Measurements from ENCODE around the gene LRRC59.

LRRC59 gene

DNA sequence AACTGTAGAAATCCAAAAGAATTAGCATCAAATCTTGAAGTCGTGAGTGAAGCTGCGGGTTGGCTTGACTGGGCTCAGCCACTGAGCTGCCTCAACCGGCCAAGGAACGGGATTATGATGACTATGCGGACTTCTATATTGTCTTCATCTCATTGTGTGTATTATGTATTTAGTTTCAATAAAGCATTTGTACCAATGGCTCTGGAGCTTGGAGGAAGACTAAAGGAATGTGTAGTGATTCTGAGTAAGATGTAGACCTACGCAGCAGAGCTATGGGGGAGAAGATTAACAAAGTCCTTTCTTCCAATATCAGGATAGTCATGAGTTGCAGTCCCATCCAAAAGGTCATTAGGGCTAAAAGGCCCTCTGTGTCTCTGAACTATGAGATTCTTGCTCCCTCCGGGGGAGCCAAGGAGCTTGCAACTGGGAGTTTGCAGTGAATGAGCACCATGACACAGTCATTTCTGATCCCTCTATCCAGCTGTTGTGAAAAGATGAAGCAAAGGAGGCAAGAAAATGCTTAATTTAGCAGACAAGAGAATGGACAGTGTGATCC, 16.0 kb downstream of the LRRC59 start:
- no peak for DNase-seq

DNA sequence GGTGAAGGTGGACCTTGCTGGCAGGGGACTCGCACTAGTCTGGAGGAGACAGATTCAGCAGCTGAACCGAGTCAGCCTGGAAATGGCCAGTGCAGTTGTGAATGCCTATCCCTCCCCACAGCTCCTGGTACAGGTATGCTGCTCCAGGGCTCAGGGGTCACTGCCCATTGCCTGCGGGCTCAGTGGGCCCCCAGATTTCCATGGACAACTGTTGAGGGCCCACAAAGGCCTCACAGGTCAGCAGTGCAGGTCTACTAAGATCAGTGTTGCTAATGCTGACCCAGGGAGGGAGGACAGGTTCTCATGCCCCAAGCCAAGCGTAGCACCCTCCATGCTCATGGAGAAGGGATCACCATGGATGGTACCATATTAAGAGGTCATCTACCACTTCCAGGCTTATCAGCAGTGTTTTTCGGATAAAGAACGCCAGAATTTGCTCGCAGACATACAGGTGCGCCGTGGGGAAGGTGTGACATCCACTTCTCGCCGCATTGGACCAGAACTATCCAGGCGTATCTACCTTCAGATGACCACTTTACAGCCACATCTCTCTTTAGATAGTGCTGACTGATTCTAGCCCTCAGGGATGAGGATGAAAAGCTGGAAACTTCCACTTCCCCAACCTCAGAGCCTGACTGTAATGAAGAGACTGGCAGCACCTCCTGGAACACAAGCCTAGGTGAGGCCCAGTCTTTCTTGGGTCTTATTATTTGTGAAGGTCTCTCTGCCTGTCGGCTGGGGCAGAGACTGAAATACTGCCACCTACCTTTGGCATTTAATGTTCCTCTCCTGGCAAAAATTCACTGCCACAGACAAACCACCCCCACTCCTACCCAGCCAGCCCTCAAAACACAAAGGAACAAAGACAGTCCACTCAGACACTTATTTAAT, 16.7 kb downstream of the LRRC59 start:
- no peak for DNase-seq

DNA sequence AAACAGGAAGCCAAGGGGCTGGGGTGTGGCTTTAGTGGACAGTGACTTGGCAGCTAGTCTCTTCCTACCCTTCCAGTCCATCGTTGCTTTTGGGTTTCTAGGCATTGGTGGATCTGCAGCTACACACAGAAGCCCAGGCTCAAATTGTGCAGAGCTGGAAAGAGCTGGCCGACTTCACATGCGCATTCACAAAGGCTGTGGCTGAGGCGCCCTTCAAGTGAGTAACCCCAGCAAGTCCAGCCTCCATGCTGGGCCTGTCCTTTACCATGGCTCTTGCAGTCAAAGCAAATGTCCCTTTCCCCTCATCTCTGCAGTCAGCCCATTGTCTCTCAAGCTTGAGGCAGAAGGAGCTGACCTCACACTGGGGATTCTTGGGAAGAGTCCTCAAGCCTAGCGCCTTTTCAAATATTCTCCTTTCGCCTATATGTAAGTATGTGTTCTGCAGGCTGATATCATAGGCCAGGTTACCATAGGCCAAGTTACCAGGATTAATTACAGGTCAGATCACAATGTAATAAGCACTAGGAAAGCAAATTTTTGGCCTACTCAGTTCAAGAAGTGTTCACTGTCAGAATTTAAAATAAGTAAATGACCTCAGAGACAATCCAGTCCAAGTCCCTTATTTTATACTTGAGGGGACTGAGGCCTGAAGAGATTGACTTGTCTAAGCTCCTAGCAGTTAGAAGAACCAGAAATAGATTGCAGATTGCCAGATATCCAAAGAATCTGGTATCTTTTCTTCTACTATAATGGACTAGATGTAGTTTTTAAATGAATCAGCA, 17.8 kb downstream of the LRRC59 start:
- no peak for DNase-seq

DNA sequence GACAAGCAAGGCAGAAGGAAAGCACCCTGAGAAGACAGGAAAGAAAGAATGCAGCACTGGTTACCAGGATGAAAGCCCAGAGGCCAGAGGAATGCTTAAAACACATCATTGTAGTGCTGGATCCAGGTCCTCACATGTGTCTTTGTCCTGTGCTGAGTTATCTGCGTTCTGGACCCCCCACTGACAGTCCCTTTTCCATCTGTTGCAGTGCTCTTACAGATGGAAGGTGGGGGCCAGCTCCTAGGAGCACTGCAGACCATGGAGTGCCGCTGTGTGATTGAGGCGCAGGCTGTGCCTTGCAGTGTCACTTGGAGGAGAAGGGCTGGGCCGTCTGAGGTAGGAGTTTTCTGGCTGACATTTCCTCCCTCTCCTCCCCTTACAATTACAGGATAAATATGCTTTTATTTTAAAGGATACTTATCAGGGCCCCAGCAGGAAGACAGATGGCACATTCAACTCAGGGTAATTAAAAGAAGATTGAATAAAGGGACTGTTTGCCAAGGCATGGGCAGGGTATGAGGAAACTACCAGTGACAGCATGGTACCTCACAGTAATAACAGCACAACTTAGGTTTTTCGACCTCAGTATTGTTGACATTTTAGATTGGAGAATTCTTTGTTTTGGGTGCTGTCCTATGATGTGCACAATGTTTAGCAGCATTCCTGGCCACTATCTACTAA, 21.3 kb downstream of the LRRC59 start:
- no peak for DNase-seq

DNA sequence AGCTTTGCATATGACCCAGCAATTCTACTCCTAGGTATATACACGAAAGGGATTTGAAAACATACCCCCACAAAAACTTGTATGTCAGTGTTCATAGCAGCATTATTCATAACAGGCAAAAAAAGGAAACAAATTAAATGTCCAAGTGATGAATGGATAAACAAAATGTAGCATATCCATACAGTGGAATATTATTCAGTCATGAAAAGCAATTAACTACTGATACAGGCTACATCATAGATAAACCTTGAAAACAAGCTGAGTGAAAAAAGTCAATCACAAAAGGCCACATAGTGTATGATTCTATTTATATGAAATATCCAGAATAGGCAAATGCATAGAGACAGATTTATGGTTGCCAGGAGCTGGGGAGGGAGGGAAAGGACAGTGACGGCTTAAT, 23.6 kb downstream of the LRRC59 start:
- DNase-seq, result no peak

DNA sequence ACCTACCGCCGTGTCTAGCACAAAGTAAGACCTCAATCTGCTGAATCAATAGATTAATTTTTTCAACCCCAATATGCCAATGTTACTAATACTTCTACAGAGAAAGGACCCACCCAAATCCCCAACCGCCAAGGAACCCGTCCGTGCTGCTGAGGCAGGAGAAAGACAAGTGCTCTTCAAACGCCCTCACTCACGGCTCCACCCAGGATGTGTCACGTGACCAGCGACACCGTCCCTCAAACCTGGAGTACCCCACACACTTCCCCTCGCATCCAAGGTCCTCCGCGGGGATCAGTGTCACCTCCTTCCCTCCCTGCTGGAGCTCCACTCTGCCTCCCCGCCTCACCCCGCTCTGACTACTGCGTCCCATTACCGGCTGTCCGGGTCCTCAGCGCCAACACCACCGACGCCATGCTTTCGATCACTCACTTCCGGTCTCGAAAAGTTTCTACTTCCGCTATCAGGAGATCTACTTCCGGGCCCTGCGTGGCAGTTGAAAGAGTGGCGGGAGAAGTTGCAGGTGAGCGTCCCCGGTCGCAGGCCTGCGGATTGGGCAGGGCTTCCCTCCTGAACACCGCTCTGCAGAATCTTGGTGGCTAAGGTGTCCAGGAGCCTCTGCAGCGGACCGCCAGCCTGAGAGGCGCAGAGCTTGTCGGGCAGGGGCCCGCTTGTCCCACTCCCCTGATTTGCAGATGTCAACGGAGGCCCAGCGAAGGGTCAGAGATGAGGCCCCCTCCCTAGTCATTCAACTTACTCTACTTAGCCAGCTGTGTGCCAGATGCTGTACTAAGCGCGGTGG, 24.4 kb downstream of the LRRC59 start, which contains the start of the genes EME1 and MRPL27:
EME1 (plus strand) TSS at position 472 of the 799 bp plus-strand sequence. CDS start 1,980 bp downstream, outside the sequence.
MRPL27 (minus strand) TSS at position 427 of the 799 bp plus-strand sequence; CDS start at position 413, 14 bp downstream.
- DNase-seq, result peak; percentile 81

DNA sequence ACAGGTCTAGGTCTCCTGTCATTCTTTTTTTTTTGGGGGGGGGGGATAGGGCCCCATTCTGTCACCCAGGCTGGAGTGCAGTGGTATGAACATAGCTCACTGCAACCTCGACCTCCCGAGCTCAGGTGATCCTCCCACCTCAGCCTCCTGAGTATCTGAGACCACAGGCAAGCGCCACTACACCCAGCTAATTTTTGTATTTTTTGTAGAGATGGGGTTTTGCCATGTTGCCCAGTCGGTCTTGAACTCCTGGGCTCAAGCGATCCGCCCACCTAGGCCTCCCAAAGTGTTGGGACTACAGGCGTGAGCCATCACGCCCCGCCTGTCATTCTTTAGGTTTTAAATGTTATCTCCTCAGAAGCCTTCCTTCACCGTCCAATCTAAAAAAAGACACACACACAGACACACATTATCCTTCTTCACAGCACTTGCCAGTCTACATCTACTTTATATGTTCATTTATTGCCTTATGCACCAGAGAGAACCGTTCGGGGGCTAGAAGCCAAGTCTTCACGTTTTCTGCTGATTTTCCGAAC, 25.0 kb downstream of the LRRC59 start:
- DNase-seq, result no peak

DNA sequence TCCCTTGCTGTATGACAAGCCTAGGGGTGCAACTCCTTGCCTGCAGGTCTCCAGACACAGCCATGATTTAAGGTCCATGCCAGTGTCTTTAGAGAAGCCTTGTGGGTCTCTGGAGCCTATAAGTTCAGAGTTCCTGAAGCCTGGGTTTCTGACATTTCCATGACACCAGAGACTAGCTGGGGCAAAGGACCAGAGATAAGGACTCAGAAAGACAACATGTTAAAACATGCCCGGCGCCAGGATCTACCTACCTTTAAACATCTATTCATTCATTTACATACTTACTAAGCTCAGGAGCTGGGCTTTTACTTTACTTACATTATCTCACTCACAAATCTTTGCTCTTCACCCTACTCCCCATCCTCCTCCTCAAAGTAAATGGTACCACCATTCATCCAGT, 25.8 kb downstream of the LRRC59 start:
- no peak for DNase-seq

DNA sequence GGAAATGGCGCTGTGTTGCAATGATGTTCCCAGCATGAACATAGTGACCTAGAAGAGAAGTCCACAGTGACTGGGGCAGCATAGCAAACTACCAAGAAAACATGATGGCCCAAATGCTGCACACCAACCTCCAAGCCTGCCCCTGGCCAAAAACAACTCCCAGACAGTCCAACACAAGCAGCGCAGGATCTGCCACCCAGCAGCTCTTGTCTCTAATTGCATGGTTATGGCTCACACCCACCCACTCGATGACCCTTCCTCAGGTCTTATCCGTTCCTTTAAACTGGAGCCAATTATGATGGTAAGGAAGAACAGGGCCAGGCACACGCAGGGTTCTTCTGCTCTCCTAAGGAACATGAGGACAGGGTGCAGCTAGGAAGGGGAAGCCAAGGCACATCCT, 27.3 kb downstream of the LRRC59 start:
- DNase-seq, result no peak

DNA sequence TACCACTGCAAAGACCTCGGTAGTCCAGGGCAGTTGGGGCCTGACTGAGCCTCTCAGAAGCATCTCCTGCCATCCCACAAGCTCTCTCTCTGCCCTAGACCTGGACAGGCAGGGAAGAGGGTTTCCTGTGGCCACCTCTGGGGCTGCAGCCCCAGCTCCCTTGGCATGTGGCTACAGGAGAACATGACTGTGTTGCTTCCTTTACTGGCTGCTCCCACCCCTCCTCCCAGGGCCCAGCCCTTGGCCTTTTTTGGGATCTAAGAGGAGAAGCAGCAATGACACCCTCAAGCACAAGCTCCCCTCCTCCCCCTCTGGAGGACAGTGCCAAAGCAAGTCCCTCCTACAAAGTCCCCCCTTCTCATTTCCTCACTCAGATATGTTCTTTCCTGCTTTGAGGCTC, 29.9 kb downstream of the LRRC59 start:
- no peak for DNase-seq

DNA sequence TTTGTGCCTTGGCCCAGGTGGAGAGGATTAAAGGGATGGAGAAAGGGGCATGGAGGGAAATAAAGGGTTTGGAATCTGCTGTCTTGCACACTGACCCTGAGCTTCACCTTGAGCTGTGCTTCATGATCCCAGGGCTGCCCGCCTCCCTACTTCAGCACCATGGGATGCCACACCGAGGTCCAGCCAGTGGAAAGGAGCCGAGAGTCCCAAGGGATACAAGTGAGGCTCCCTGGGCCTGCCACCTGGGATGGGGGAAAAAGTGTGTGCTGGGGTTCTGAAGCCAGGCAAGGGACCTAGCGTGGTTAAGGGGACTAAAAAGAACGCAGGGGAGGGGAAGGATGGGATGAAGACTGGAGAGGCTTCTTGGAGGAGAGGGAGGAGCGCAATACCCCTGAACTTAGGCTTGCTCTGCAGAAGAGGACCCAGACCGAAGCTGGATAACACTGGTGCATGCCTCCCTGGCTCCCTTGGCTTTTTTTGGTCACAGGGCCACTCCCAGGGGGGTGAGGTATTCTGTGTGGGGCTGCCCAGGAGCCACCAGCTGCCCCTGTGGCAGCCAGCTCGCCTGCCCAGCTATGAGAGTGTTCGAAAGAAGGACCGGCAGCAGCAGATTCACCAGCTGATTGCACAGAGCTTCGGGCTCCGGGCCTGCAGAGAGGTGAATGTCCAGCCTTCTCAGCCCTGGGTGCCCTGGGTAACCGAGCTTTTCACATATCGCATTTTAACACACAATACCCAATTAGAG, 31.5 kb downstream of the LRRC59 start:
- DNase-seq, result no peak

DNA sequence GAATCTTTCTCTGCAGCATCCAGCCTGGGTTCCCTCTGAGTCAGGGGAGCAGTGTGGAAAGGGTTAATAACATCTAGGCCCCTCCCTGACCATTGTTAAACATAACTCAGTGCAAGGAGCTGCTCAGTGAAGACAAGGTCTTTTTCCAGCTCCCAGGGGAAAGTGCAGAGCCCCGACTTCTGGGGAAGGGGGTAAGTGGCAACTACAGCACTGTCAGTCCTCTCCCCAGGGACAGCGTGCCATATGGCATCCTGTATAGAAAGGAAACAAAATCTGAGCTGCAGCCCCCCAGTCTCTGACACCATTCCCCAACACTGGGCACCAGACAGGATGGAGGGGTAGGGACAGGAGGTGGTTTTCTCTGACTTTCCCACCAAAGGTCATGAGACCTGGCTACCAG, 32.2 kb downstream of the LRRC59 start:
- DNase-seq, result no peak

DNA sequence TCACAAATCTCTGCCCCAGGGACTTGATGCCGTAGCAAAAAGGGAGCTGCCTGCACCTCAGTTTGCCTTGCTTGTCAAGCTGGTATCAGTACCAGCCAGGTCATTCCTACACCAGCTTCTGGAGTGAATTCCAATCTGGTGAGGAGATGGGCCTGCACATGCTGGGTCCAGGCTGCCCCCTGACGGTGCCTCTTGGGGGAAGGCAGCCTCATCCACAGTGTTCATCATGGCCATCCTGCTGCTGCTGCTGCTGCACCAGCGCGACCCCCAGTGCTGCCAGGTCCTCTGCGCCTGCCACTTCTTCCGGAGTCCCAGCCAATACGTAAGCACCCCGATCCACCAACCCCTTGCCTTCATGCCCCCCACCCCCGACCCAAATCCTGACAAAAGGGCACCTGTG, 32.6 kb downstream of the LRRC59 start:
- DNase-seq, result no peak

DNA sequence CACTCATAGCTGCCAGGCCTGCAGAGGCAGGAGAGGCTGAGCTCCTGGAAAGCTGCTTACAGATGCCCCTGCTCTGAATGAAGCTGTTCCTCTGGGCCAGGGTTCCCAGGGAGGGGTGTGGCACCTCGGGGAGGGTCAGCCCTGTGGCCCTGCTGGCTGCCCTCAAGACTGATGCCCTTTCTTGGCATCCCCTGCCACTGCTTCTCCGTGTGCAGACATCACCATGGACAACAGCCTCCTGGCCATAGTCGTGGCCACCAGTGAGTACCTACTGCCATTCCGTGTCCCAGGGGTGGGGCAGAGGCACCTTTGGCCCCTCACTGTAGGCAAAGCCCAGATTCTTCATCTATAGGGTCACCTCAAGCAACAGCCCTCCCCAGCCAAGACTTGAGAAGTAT, 33.3 kb downstream of the LRRC59 start:
- DNase-seq, result no peak

DNA sequence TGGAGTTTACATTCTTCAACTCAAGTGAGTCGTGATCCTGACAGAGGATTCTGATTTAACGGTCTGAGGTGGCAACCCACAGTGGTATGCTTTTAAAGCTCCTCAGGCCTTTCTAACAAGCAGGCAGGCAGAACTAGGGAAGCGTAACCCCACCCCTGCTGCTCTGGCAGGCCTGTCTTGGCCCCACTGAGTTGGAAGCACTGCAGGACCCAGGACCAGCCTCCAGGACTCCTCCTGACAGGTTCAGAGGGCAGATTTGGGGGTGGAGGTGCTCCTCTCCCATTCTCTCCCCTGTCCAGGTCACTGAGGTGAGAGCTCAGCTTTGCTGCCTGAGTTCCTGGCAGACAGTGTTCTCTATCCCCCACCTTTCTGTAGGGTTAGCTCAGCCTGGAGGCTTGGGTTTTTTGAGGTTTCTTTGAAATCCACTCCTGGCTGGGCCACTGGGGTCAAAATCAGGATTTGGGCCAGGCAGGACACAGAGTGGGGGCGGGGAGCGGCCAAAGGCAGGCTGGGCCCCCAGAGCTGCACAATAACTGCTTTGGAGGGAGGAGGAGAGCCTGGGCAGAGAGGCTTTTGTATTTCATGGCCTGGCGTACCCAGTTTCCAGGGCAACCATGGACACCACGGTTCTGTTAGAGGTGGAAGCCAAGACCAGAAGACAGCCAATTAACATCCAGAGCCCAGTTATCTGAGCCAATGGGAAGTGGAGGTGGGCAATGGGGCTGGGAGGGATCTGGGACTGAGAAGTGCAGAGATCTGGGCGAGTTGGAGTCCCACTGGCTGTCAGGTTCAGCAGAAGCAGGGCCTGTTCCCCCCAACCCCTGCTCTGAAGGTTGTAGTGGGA, 33.9 kb downstream of the LRRC59 start:
- no peak for DNase-seq

DNA sequence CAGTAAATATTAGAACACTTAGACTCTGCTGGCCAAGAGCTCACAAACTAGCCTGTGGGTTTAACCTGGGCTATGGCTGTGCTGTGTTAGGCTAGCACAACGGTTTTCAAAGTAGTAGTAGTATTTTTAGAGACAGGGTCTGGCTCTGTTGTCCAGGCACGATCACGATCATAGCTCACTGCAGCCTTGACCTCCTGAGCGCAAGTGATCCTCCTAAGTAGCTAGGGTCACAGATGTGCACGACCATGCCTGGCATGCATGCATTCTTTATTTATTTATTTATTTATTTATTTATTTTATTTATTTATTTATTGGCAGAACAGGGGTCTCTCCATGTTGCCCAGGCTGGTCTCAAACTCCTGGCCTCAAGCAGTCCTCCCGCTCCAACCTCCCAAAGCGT, 34.7 kb downstream of the LRRC59 start:
- DNase-seq, result no peak

DNA sequence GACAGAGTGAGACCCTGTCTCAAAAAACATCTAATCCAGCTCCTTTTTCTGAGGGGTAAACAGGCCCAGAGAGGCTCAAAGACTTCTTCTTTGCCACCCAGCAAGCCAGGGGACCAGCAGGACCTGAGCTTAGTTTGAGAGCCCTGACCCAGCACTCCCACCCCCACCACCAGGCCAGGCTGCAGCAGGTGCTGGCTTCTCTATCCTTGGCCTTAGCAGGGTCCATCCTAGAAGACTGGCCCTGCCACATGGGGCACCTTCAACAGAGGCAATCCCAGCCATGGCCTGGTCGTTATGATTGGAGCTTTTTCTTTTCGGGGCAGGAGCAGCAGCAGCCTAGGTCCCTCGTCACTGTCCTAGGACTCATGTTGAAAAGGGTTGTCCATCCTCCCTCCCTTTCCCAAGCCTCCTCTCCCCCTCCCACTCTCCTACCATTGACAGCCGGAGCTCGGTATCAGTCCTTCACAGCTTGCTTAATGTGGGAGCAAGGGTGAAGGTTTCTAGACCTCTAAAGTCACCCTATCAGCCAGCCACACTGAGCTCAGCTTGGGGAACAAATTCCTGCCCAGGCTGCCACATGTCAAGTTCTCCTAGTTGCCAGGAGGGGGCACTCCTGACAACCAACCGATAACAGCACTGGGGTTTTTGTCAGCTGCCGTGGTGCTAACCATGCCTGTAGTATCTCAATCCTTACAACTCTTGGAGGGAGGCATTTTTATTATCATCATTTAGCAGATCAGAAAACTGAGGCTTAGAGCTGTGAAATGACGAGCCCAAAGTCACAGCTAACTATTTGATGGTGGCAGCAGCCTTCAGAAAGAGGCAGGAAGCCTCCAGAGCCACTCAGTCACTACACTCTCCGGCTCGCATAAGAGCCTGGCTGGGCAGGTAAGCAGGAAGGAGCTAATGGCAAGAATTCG, 35.5 kb downstream of the LRRC59 start:
- peak; percentile 23 for DNase-seq

DNA sequence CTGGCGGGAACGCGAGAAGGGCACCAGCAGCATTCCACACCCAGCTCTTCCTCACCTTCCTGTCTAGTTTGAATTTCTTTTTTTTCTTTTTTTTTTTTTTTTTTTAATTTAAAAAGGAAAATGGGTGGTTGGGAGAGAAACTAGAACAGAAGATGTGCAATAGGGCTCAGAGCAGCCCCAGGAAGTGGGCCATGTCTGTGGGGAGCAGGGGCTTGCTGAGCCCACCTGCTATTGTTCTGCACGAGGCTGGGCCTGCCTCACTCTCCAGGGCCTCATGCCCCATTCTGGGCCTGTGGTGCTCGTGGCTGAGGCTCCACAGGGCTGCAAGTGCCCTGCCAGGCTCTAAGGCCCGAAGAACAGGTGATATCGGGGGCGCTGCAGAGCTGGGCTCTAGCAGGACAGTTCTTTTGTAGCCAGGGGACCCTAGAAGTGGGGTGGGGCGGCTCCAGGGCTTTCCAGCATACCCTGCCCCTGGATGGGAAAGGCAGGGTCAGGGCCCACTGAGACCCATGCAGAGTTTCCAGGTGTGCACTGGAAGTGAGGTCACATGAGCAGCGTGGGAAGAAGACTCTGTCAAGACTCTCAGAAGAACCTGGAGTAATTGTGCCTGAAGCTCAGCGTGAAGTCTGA, 36.7 kb downstream of the LRRC59 start:
- DNase-seq, result no peak

Data from NCI-H2107 (cell line).